GM12865 (cell line): ENCODE results near the gene SKIC8.

Source experiments
- DNase-seq: peaks from one replicate; pipeline ENCODE4 v3.0.0; 2010; ENCODE audit warnings: low read depth
- H3K4me3 ChIP-seq: 2 replicates; pipeline ENCODE4 v1.5.1; 2011; ENCODE audit warnings: mild to moderate bottlenecking, low read depth, low read length, control low read depth
- TF ChIP-seq, protein P1 (sequence below): IDR thresholded peaks from 2 replicates; pipeline ENCODE4 v1.5.1; 2011; ENCODE audit warnings: low read length, control low read depth, low read depth, inconsistent platforms; ENCODE audit not compliant: insufficient read depth; ENCODE audit errors: missing control alignments

SKIC8 gene

DNA sequence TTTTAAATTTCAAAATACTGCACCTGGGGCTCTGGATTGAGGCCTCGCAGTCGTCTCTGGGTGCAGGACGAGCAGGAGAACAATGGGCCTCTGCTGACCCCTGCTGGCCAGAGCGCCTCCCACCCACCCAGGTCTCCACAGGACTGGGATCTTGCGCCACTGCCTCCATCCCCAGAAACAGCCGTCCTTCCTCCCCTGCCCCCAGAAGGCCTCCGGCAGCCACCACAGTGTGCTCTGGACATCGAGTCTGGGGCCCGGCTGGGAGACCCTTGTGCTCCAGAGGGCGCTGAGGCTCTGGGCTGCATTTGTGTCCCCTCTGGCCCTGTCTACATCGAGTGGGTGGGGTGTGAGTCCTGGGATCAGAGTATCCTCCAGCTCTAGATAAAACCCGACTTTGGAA, 58.4 kb downstream of the SKIC8 start:
- TF ChIP-seq, protein P1, sequence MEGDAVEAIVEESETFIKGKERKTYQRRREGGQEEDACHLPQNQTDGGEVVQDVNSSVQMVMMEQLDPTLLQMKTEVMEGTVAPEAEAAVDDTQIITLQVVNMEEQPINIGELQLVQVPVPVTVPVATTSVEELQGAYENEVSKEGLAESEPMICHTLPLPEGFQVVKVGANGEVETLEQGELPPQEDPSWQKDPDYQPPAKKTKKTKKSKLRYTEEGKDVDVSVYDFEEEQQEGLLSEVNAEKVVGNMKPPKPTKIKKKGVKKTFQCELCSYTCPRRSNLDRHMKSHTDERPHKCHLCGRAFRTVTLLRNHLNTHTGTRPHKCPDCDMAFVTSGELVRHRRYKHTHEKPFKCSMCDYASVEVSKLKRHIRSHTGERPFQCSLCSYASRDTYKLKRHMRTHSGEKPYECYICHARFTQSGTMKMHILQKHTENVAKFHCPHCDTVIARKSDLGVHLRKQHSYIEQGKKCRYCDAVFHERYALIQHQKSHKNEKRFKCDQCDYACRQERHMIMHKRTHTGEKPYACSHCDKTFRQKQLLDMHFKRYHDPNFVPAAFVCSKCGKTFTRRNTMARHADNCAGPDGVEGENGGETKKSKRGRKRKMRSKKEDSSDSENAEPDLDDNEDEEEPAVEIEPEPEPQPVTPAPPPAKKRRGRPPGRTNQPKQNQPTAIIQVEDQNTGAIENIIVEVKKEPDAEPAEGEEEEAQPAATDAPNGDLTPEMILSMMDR = peak; percentile 92
- no peak overlapping the region for H3K4me3 ChIP-seq
- DNase-seq = peak; percentile 82

DNA sequence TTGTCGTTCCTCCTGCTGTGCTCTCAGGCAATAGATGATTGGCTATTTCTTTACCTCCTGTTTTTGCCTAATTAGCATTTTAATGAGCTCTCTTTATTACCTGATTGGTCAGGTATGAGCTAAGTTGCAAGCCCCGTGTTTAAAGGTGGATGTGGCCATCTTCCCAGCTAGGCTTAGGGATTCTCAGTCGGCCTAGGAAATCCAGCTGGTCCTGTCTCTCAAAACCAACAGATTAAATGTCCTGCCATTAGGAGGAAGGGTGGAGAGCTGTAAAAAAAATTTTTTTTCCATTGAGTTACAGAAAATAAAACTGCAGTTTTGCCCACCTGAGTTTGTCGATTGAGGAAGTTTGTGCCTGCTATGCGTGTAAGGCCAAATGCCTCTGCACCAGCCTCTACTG, 59.6 kb downstream of the SKIC8 start:
- TF ChIP-seq, protein P1 = no peak
- DNase-seq = no peak
- H3K4me3 ChIP-seq = no peak overlapping the region

DNA sequence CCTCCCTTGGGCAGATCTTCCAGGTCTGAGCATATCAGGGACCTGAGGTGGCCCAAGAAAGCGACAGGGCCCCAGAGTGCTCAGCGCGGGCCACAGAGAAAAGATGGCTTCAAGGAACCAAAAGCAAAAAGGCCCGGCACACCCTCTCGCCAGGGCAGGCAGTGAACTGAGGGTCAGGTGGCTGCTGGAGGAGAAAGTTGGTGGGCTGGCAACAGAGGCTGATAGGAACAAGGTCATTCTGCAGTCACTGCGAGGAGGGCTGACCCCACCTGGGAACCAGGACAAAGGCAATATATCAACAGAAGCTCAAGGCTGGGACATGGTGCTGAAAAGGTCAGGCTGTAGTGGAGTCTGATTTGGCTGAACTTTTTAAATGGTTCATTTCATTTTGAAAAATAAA, 62.3 kb downstream of the SKIC8 start:
- TF ChIP-seq, protein P1 = no peak
- DNase-seq = no peak
- H3K4me3 ChIP-seq = no peak overlapping the region

DNA sequence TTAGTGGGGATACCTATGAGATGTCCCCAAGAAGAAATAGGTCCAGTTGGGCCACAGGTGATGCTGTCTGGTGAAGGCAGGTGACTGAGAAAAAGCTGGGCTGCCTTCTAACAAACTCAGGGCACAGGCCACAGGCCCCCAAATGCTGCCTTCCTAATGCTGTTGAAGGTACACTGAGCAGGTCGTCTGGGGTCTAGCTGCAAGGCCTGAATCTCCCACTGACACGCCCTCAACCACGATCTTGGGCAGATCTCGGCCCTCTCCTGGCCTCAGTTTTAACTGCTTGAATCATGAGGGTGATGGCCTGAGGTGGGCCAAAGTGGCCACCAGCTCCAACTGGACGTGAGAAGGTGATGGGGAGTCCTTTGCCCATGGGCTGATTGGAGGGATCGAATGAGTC, 62.9 kb downstream of the SKIC8 start:
- no peak overlapping the region for H3K4me3 ChIP-seq
- DNase-seq = no peak
- TF ChIP-seq, protein P1 = no peak

DNA sequence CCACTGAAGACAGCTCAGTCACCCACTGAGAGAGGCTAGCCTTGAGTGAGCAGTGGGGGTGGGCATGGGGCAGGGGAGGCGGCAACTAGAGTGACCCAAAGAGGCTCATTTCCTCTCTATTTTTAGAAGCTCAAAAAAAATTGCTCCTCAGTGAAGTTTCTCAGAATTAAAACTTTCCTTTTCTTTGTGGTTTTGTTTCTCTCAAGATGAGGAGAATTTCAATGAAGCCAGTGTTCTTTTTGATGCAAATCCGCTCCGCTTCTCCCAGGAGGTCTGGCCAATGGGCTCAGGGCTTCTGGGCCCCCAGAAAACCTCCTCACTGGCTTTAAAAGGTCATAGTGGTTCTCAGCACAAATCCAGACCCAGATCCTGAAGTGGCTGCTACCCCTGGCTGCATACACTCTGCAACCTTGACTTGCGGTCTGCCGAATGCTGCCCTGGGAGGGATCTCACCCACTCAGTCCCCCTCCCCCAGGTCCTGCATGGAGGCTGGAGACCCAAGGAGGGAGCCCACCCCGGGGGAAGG, 64.8 kb downstream of the SKIC8 start, which contains the start of gene ACSBG1:
Gene ACSBG1 (minus strand): TSS at position 51 of the 526 bp plus-strand sequence. CDS start 64 bp downstream, outside the sequence.
- TF ChIP-seq, protein P1 = no peak
- no peak for DNase-seq
- H3K4me3 ChIP-seq = no peak within 1 kb of the TSS

DNA sequence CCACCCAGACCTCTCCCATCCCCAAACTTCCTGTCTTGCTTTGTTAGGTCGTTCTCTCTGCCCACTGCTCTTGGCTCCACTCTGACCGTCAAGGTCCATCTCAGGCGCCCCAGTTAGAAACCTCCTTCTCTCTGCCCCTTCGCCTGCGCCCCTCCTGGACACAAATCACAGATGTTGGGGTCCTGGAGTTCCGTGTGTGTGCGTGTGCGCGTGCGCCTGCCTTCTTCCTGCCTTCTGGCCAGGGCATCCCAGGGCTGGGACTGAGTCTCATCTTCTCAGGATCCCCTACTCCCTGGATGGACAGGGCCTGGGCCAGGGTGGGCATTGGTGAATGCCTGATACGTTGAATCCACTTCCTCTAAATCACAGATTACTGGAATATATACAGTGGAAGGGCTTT, 65.9 kb downstream of the SKIC8 start:
- H3K4me3 ChIP-seq = no peak overlapping the region
- DNase-seq = no peak
- TF ChIP-seq, protein P1 = no peak
